ENCODE results near the gene SRSF1.

Gene SRSF1, protein sequence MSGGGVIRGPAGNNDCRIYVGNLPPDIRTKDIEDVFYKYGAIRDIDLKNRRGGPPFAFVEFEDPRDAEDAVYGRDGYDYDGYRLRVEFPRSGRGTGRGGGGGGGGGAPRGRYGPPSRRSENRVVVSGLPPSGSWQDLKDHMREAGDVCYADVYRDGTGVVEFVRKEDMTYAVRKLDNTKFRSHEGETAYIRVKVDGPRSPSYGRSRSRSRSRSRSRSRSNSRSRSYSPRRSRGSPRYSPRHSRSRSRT

GRCh38 chr17:58006924-58007780 is at the start of gene SRSF1:
TSS of gene SRSF1 (minus strand) at chr17:58007246. CDS start at chr17:58007137, 109 bp downstream.
- Histone ChIP-seq H3K9me3 (ENCODE audit: control insufficient read depth, insufficient read depth, low read length) (no peaks in the 10 kb centered on the region), H3K4me3 (ENCODE audit: low read depth, low read length) (peak within 1 kb of the TSS; percentile 97), H3K27ac (ENCODE audit: low read depth, low read length) (peak within 1 kb of the TSS; percentile 96), H3K9ac (ENCODE audit: low read depth, low read length) (peak within 1 kb of the TSS; percentile 100), H3K36me3 (ENCODE audit: control insufficient read depth, insufficient read depth, low read length) (peaks cover 39% of the 10 kb centered on the region), H3K27me3 (ENCODE audit: control insufficient read depth, insufficient read depth, low read length) (no peaks in the 10 kb centered on the region), H3K4me1 (ENCODE audit: control insufficient read depth, insufficient read depth, low read length) (peaks cover 28% of the 10 kb centered on the region)

DNA sequence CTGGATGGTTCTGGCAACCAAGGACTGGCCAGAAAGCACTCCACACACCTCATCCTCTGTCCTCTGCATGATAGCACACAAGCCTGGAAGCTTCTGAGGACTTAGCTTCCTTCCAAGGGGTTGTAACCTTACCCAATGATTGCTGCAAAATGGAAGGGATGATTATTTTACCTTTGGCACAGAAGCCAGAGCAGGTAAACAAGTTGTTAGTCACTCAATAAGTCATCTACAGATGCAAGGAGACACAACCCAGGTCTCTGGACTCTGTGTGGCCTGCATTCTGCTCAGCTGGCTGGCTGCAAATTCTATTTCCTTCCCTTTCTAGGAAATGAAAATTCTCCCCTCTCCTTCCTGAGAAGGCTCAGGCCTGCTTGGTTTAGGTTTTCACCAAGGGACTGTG is 49.4 kb upstream of the SRSF1 start:
- no peaks in the 10 kb centered on the region for H3K27me3 ChIP-seq (ENCODE audit: control insufficient read depth, insufficient read depth, low read length)
- H3K4me1 ChIP-seq (ENCODE audit: control insufficient read depth, insufficient read depth, low read length), result no peaks in the 10 kb centered on the region
- no peak overlapping the region for H3K27ac ChIP-seq (ENCODE audit: low read depth, low read length)
- no peak overlapping the region for H3K4me3 ChIP-seq (ENCODE audit: low read depth, low read length)
- H3K9ac ChIP-seq (ENCODE audit: low read depth, low read length), result no peak overlapping the region
- no peaks in the 10 kb centered on the region for H3K9me3 ChIP-seq (ENCODE audit: control insufficient read depth, insufficient read depth, low read length)
- H3K36me3 ChIP-seq (ENCODE audit: control insufficient read depth, insufficient read depth, low read length), result no peaks in the 10 kb centered on the region

DNA sequence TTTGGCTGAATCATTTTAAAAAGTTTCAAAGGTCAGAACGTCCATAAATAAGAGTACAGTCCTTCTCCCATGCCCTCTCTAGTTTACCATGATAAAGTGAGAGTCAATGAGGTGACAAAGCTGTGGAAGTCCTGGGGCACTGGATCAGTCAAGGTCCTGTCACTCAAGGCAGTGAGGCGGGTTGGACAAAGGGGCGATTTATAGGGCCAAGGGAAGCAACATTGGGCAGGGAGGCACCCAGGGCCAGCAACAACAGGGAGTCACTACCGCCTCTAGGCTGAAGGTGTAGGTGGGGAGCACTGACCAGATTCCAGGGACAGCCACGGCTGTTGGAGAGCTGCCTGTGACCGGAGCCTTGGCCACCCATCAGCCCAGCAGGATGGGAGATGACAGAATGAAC is 47.6 kb upstream of the SRSF1 start:
- Histone ChIP-seq H3K4me1 (ENCODE audit: control insufficient read depth, insufficient read depth, low read length) (no peaks in the 10 kb centered on the region), H3K9ac (ENCODE audit: low read depth, low read length) (no peak overlapping the region), H3K36me3 (ENCODE audit: control insufficient read depth, insufficient read depth, low read length) (no peaks in the 10 kb centered on the region), H3K9me3 (ENCODE audit: control insufficient read depth, insufficient read depth, low read length) (no peaks in the 10 kb centered on the region), H3K27me3 (ENCODE audit: control insufficient read depth, insufficient read depth, low read length) (no peaks in the 10 kb centered on the region), H3K27ac (ENCODE audit: low read depth, low read length) (no peak overlapping the region), H3K4me3 (ENCODE audit: low read depth, low read length) (no peak overlapping the region)

DNA sequence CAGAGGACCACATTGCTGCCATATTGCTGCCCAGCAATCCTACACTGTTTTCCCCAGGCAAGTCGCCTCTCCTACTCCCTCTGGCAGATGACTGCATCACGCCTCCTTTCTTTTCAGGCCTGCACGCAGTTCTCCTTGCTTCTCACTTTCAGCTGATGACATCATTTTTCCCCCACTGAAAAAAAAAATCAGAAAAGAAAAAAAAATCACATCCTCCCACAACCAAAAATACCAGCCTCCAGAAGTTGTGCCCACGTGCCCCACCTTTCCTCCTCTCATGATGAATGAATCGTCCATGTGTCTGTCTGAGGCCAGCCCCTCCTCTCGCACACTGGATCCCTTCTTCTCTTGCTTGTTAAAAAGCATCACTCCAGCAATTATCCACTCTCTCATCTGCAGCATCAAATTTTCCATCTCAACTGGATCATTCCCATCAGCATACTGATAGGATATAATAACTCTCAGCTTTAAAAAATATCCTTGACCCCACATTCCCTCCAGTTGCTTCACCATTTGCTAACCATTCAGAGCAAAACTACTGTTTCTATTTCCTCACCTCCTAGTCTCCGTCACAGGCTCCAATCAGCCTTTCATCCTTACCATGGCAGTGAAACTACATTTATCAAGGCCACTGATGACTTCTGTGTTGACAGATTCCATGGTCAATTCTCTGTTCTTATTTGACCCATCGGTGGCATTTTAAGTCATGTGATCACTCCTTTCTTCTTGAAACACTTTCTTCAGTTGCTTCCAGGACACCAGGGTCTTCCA is 46.1 kb upstream of the SRSF1 start:
- Histone ChIP-seq H3K27me3 (ENCODE audit: control insufficient read depth, insufficient read depth, low read length) (no peaks in the 10 kb centered on the region), H3K27ac (ENCODE audit: low read depth, low read length) (no peak overlapping the region), H3K36me3 (ENCODE audit: control insufficient read depth, insufficient read depth, low read length) (no peaks in the 10 kb centered on the region), H3K9ac (ENCODE audit: low read depth, low read length) (no peak overlapping the region), H3K9me3 (ENCODE audit: control insufficient read depth, insufficient read depth, low read length) (no peaks in the 10 kb centered on the region), H3K4me3 (ENCODE audit: low read depth, low read length) (no peak overlapping the region), H3K4me1 (ENCODE audit: control insufficient read depth, insufficient read depth, low read length) (no peaks in the 10 kb centered on the region)

- H3K27ac ChIP-seq (ENCODE audit: low read depth, low read length), result no peak overlapping the region
- H3K9ac ChIP-seq (ENCODE audit: low read depth, low read length), result no peak overlapping the region
- H3K36me3 ChIP-seq (ENCODE audit: control insufficient read depth, insufficient read depth, low read length), result no peaks in the 10 kb centered on the region
- H3K27me3 ChIP-seq (ENCODE audit: control insufficient read depth, insufficient read depth, low read length), result no peaks in the 10 kb centered on the region
- H3K9me3 ChIP-seq (ENCODE audit: control insufficient read depth, insufficient read depth, low read length), result no peaks in the 10 kb centered on the region
- H3K4me1 ChIP-seq (ENCODE audit: control insufficient read depth, insufficient read depth, low read length), result peaks cover 4% of the 10 kb centered on the region; the same call in 1 of the 2 replicates
- H3K4me3 ChIP-seq (ENCODE audit: low read depth, low read length), result no peak overlapping the region
Measured at GRCh38 chr17:58052407-58052806, 45.4 kb upstream of the SRSF1 start.

GRCh38 chr17:58051468-58051867 is 44.4 kb upstream of the SRSF1 start:
- Histone ChIP-seq H3K4me3 (ENCODE audit: low read depth, low read length) (no peak overlapping the region), H3K27me3 (ENCODE audit: control insufficient read depth, insufficient read depth, low read length) (no peaks in the 10 kb centered on the region), H3K9ac (ENCODE audit: low read depth, low read length) (no peak overlapping the region), H3K4me1 (ENCODE audit: control insufficient read depth, insufficient read depth, low read length) (peaks cover 12% of the 10 kb centered on the region; the same call in 1 of the 2 replicates), H3K9me3 (ENCODE audit: control insufficient read depth, insufficient read depth, low read length) (no peaks in the 10 kb centered on the region), H3K27ac (ENCODE audit: low read depth, low read length) (no peak overlapping the region), H3K36me3 (ENCODE audit: control insufficient read depth, insufficient read depth, low read length) (no peaks in the 10 kb centered on the region)

- Histone ChIP-seq H3K4me1 (ENCODE audit: control insufficient read depth, insufficient read depth, low read length) (peaks cover 12% of the 10 kb centered on the region; the same call in 1 of the 2 replicates), H3K36me3 (ENCODE audit: control insufficient read depth, insufficient read depth, low read length) (no peaks in the 10 kb centered on the region), H3K27ac (ENCODE audit: low read depth, low read length) (no peak overlapping the region), H3K9ac (ENCODE audit: low read depth, low read length) (no peak overlapping the region), H3K9me3 (ENCODE audit: control insufficient read depth, insufficient read depth, low read length) (no peaks in the 10 kb centered on the region), H3K27me3 (ENCODE audit: control insufficient read depth, insufficient read depth, low read length) (no peaks in the 10 kb centered on the region), H3K4me3 (ENCODE audit: low read depth, low read length) (no peak overlapping the region)
Measured at GRCh38 chr17:58050966-58051365, 43.9 kb upstream of the SRSF1 start.

- Histone ChIP-seq H3K4me1 (ENCODE audit: control insufficient read depth, insufficient read depth, low read length) (peaks cover 12% of the 10 kb centered on the region; the same call in 1 of the 2 replicates), H3K27me3 (ENCODE audit: control insufficient read depth, insufficient read depth, low read length) (no peaks in the 10 kb centered on the region), H3K9ac (ENCODE audit: low read depth, low read length) (no peak overlapping the region), H3K4me3 (ENCODE audit: low read depth, low read length) (no peak overlapping the region), H3K9me3 (ENCODE audit: control insufficient read depth, insufficient read depth, low read length) (no peaks in the 10 kb centered on the region), H3K27ac (ENCODE audit: low read depth, low read length) (no peak overlapping the region), H3K36me3 (ENCODE audit: control insufficient read depth, insufficient read depth, low read length) (no peaks in the 10 kb centered on the region)
Measured at GRCh38 chr17:58049533-58049932, 42.5 kb upstream of the SRSF1 start.

- Histone ChIP-seq H3K9ac (ENCODE audit: low read depth, low read length) (no peak overlapping the region), H3K36me3 (ENCODE audit: control insufficient read depth, insufficient read depth, low read length) (no peaks in the 10 kb centered on the region), H3K27ac (ENCODE audit: low read depth, low read length) (no peak overlapping the region), H3K9me3 (ENCODE audit: control insufficient read depth, insufficient read depth, low read length) (no peaks in the 10 kb centered on the region), H3K4me1 (ENCODE audit: control insufficient read depth, insufficient read depth, low read length) (peaks cover 12% of the 10 kb centered on the region; the same call in 1 of the 2 replicates), H3K4me3 (ENCODE audit: low read depth, low read length) (no peak overlapping the region), H3K27me3 (ENCODE audit: control insufficient read depth, insufficient read depth, low read length) (no peaks in the 10 kb centered on the region)
Measured at GRCh38 chr17:58047376-58048150, 40.5 kb upstream of the SRSF1 start.

Data from HUES48 (cell line).